T-helper 1 cell treated with Interleukin-12 subunit alpha and Interleukin-12 subunit beta and Interleukin-4 antibody, amounts not matched to agents 30 ng/mL and 1 ng/mL, for 36 hours (primary cell): ENCODE measurements around the gene NES. TPM values are rescaled to one million over a fixed set of nuclear protein-coding genes. Genes with fewer than 3 reads are reported as not detected.

ENCODE experiments used
- intact Hi-C: fragments of 100-400 bp; cut with micrococcal nuclease; formaldehyde crosslinking; loops from one replicate; pipeline ENCODE4 v1.15.1; 2024
- total RNA-seq: library from RNA; stranded (reverse); gene quantifications from 2 replicates; pipeline ENCODE4 v1.2.3, GENCODE V29; 2022

Gene NES
- total RNA-seq, 1 donor from 2014 or later, result 0.07 TPM

DNA sequence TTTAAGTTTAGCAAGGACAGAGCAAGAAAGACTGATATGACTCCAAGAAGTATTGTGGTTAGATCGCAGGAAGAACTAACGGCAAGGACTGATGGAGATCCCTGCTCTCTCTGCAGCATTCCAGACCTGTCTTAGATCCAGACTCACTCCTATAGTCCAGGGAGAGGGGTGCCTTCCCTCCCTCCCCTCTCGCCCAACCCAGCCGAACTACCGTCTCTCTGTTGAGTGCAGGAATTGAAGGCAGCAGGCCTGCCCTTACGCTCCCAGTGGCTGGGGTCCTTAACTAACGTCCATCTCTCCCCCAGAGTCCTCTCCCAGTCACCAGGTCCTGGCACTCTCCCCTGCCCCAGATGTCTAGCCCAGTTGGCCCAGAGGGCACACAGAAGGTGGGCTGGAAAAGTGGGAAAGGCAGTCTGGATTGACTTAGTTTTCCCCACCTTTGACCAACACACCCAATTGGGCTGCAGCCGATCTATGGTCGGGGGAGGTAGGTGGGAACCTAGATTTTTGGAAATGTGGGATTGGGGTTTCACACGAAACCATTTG lies 27.0 kb upstream of the NES start:
- intact Hi-C loops, result no loop called here

GRCh38 chr1:156703741-156704140 lies 26.5 kb upstream of the NES start:
- intact Hi-C loops, result no loop called here

DNA sequence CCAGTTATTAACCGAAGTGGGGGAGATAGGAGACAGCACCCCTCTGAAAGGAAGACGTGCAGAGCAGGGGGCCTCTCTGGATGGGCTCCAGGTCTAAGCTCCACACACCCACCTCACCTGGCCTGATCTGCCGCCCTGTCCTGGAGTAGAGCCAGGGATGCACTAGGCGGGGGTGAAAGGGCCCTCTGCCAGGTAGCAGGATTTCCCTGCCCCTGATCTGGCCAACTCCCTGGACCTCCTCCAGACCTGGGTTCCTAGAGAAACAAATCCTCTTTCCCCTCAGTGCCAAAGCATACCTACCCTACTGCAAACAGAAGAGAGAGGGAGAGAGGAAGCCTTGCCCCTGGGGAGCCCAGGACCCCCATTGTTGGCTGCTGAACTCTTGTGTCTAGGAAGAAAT lies 26.1 kb upstream of the NES start:
- intact Hi-C loops, result no loop called here

- intact Hi-C loops, result no loop called here
Observed at GRCh38 chr1:156700736-156701531, 23.7 kb upstream of the NES start.

DNA sequence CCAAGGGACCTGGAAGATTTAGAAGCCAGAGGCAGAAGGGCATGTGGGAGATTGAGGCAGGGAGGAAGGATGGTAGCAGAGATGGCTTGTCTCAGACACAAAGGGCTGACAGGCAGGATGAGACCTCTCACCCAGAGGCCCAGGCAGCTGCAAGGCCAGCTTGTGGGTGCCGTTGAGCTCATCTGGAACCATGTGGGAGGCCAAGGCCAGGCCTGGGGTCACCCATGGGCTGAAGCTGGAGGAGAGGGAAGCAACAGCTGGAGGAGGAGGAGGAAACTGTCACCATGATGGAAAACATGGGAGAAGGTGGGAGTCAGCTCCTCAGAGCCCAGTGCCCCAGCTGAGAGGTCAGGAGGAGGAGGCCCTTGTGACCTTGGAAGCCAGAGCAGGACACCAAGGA lies 21.8 kb upstream of the NES start:
- intact Hi-C loops, result no loop called here

GRCh38 chr1:156697481-156697880 lies 20.3 kb upstream of the NES start:
- intact Hi-C loops, result no loop called here

GRCh38 chr1:156696755-156697154 lies 19.5 kb upstream of the NES start:
- intact Hi-C loops, result no loop called here

DNA sequence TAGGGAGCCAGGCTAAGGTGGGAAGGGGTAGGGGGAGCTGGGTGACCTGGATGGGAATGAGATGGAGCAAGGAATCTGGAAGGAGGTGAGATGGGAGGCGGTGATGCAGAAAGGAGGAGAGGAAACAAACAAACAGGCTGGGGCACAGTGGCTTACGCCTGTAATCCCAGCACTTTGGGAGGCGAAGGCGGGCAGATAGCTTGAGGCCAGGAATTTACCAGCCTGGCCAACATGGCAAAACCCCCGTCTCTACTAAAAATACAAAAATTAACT lies 17.4 kb upstream of the NES start:
- intact Hi-C loops, result no loop called here

DNA sequence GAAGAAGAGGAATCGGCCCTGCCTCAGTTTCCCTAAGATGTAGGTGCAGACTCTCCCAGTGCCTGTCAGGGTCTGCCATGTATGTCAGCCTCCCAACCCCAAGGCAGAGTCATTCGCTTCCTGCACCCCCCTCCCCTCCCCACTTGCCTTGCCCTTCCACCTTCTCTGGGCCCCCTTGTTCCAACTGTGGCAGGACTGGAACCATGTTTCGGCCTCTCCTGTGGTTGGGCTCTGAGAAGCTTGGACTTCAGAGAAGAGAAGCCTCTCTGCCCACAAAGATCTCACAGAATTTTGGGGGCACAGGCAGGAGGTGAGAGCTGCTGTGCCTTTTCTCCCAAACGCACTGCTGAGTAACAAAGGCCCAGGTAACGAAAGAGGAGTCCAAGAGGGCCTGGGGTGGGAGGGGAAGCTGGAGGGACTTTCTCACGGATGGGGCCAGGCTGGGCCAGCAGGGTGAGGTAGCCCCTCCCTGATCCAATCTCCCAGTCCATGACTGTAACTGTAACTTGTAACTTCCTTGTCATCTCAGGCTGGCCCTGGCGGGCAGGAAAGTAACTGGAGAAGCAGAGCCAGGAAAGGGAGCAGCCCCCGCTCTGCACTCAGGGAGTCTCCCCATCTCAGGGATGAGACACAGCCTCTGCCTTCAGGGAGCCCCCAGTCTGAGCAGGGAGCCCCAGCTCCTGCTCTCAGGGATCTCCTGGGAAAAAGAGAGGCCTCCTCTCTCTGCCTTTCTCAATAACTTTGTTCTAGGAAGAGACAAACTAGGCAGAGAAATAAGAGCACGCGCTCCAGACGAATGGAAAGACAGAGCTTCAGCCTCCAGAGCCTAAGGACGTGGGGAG lies 16.9 kb upstream of the NES start:
- intact Hi-C loops, result no loop called here

- intact Hi-C loops, result no loop called here
Observed at GRCh38 chr1:156692925-156693847, 16.0 kb upstream of the NES start.

DNA sequence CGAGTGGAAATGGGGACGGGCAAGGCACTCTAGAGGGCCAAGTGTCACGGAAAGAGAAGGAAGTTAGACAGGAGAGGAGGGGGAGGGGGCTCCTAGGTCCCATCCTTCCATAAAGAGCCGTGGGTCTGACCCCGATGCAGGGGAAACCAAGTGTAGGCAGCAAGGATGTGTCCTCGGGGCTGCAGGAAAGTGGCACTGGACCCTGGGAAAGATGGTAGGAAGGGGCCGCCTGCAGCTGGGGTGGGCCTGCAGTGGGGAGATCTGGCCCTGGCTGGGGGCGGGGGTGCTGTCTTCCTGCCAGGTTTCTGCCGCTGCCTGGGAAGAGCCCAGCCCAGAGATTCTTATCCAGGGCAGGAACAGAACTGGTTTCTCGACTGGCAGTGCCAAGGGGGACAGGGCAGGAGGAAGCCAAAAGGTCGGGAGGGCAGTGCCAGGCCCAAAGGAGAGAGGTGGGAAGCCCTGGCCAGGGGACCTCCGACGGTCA lies 15.3 kb upstream of the NES start:
- intact Hi-C loops, result no loop called here

- intact Hi-C loops, result no loop called here
Observed at GRCh38 chr1:156691665-156692440, 14.6 kb upstream of the NES start.

- intact Hi-C loops, result no loop called here
Observed at GRCh38 chr1:156691191-156691590, 14.0 kb upstream of the NES start.

DNA sequence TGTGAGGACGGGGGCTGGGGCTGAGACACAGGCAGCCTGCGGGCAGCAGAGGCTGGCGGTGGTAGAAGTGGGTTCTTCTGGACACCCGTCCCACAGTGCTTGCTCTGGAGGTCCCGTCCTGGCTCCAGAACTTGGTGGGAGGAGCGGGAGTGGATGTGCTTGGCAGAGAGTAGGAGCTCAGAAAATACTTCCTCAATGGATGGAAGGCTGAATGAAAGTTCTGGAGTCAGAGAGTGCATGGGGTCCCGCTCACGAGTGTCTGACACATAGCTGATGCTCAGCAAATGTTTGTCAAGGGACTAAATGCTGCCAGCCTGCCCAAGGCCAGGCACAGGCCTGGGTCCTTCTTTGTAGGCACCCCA lies 13.4 kb upstream of the NES start:
- intact Hi-C loops, result no loop called here

DNA sequence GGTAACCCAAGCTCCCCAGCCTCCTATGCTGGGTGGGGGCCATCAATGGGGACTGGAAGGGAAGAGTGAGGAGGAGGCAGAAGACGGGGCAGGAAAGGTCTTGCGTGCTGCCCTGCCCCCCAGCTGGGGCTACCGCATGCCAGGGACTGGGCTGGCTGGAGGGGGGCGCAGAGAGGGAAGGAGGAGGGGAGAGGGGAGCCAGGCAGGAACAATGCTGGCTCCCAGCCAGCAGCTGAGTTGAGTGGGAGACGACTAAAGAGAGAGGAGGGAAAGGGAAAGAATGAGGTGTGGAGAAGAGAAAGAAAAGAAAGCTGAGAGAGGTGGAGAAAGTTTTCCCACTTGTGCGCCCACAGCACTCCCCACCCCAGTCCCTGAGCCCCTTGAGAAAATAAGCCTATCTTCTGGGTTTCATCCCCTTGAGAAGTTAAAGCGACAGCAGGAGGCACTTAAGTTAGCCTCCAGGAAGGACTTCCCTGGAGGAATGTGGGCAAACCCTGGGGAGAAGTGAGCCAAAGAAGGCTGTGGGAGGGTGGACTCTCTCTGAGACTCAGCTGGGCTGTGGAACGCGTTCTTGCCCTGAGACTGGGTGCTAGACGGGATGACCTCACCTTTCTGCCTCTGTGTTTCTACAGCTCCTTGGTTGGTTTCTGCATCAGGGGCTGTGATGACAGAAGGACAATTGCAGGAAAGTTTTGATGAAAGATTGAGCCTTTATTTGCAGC lies 12.9 kb upstream of the NES start:
- intact Hi-C loops, result loop anchor here (1.0 to 2.0 kb wide), 6 partner anchors 16 to 237 kb away; partner anchors contain the start of gene PRCC

DNA sequence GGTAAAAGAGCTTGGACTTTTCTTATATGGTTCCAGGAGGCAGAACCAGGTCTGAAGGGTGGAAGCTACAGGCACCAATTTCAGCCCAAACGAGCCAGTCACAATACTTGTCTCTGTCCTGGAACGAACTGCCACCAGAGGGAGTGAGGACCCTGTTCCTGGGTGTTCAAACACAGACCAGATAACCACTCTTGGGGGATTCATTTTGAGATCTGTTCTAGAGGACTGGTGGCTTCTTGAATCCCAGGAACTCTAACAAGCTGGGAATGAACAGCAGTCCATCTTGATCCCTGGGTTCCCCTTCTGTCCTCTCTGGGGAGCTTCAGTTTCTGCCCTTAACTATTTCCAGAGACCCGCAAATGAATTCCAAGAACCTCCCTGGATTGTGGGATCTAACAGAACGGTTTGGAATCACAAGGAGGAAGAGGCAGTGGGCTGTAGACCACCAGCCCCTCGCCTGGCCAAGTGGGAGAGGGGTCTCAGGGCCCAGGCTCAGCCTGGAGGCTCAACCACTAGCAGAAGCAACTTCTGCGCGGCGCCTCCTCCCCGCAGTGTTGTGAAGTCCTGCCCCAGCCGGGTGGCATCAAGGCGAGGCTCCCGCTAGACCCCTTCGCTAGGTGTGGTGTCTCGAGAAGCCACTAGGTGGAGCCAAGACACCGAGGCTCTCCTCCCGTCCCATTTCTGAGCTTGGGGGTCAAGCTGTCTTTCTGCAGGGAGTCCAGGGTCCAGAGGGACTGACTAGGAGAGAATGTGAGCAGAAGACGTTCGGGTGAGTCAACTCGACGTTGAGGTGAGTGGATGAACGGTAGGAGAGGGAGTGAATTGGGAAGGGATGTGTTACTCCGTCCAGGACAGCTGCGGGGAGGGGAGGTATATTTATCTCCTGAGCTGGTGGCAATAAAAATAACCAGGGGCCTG lies 12.1 kb upstream of the NES start:
- intact Hi-C loops, result loop anchor here (1.0 to 2.0 kb wide), 6 partner anchors 17 to 238 kb away; partner anchors contain the start of gene PRCC

GRCh38 chr1:156684227-156684782 lies 7.1 kb upstream of the NES start:
- intact Hi-C loops, result no loop called here

- intact Hi-C loops, result no loop called here
Observed at GRCh38 chr1:156682166-156682890, 5.1 kb upstream of the NES start.
